ENCODE measurements around the gene UBL3.
A peak's percentile ranks its signal among the peaks of the same experiment; 100 is the strongest.

Gene UBL3

GRCh38 chr13:29855784-29856183 lies 5.4 kb upstream of the UBL3 start:
- DNase-seq: no peak

GRCh38 chr13:29855009-29855408 lies 4.6 kb upstream of the UBL3 start:
- DNase-seq: no peak

- DNase-seq: no peak
These were observed 2.7 kb upstream of the UBL3 start for GRCh38 chr13:29853131-29853530.

- DNase-seq: no peak
These were observed 2.1 kb upstream of the UBL3 start for GRCh38 chr13:29852472-29853054.

- peak; percentile 23 for DNase-seq
These were observed 645 bp downstream of the UBL3 start for GRCh38 chr13:29849731-29850212.

- DNase-seq: peak; percentile 46
These were observed 1.3 kb downstream of the UBL3 start for GRCh38 chr13:29849071-29849631.

GRCh38 chr13:29847501-29847983 lies 2.9 kb downstream of the UBL3 start:
- no peak for DNase-seq

GRCh38 chr13:29846475-29847256 lies 3.8 kb downstream of the UBL3 start:
- no peak for DNase-seq

- DNase-seq: peak; percentile 18
These were observed 4.9 kb downstream of the UBL3 start for GRCh38 chr13:29845440-29846056.

- no peak for DNase-seq
These were observed 6.0 kb downstream of the UBL3 start for GRCh38 chr13:29844441-29844840.

- no peak for DNase-seq
These were observed 9.8 kb downstream of the UBL3 start for GRCh38 chr13:29840585-29840984.

GRCh38 chr13:29835280-29836061 lies 14.9 kb downstream of the UBL3 start:
- no peak for DNase-seq

GRCh38 chr13:29832761-29833298 lies 17.6 kb downstream of the UBL3 start:
- no peak for DNase-seq

GRCh38 chr13:29830000-29830399 lies 20.4 kb downstream of the UBL3 start:
- DNase-seq: no peak

- no peak for DNase-seq
These were observed 31.3 kb downstream of the UBL3 start for GRCh38 chr13:29819143-29819542.

GRCh38 chr13:29817604-29818378 lies 32.6 kb downstream of the UBL3 start:
- DNase-seq: peak; percentile 2

- no peak for DNase-seq
These were observed 33.7 kb downstream of the UBL3 start for GRCh38 chr13:29816715-29817114.

GRCh38 chr13:29815336-29815735 lies 35.1 kb downstream of the UBL3 start:
- DNase-seq: no peak

GRCh38 chr13:29810898-29811297 lies 39.5 kb downstream of the UBL3 start:
- DNase-seq: no peak

GRCh38 chr13:29810145-29810742 lies 40.2 kb downstream of the UBL3 start:
- no peak for DNase-seq

- DNase-seq: no peak
These were observed 42.2 kb downstream of the UBL3 start for GRCh38 chr13:29808264-29808663.

All from OCI-M1 (cell line).